GM23338 (cell line): ENCODE measurements around the gene CHD9NB. TPM values are rescaled to one million over a fixed set of nuclear protein-coding genes. Genes with fewer than 3 reads are reported as not detected.

ENCODE experiments used
- ATAC-seq: fragments of 200-7000 bp; cut with Tn5 transposase; 3 replicates; pipeline ENCODE4 v1.9.1; 2020
- DNase-seq: peaks from one replicate; pipeline ENCODE4 v3.0.0-alpha.2; 2015; ENCODE audit warnings: low spot score
- H2AFZ ChIP-seq: fragments of 200-600 bp; sonication (generic); 2 replicates; pipeline ENCODE4 v1.8.0; 2016; ENCODE audit warnings: antibody characterized with exemption, mild to moderate bottlenecking, moderate library complexity
- H3F3A ChIP-seq: fragments of 200-600 bp; sonication (generic); replicated peaks from 2 replicates; pipeline ENCODE4 v1.8.0; 2017; ENCODE audit warnings: antibody characterized with exemption, mixed run types, low read depth
- H3K27ac ChIP-seq: fragments of 200-600 bp; sonication (generic); 2 replicates; pipeline ENCODE4 v1.6.1; 2016; ENCODE audit warnings: low read depth
- H3K27me3 ChIP-seq: fragments of 200-600 bp; sonication (generic); 2 replicates; pipeline ENCODE4 v1.8.0; 2016; ENCODE audit warnings: mild to moderate bottlenecking, mixed run types, moderate library complexity; ENCODE audit not compliant: insufficient read depth
- H3K36me3 ChIP-seq: fragments of 200-600 bp; sonication (generic); 2 replicates; pipeline ENCODE4 v1.8.0; 2016; ENCODE audit warnings: mild to moderate bottlenecking; ENCODE audit not compliant: insufficient read depth
- H3K4me1 ChIP-seq: fragments of 200-600 bp; sonication (generic); 2 replicates; pipeline ENCODE4 v1.8.0; 2016; ENCODE audit warnings: mild to moderate bottlenecking, moderate library complexity; ENCODE audit not compliant: insufficient read depth
- H3K4me2 ChIP-seq: fragments of 200-600 bp; sonication (generic); 2 replicates; pipeline ENCODE4 v1.7.1; 2017; ENCODE audit warnings: mixed run types
- H3K4me3 ChIP-seq: fragments of 200-600 bp; sonication (generic); 2 replicates; pipeline ENCODE4 v1.6.1; 2016; ENCODE audit warnings: mixed run types
- H3K79me2 ChIP-seq: fragments of 200-600 bp; sonication (generic); replicated peaks from 2 replicates; pipeline ENCODE4 v1.8.0; 2017; ENCODE audit warnings: mild to moderate bottlenecking; ENCODE audit not compliant: insufficient read depth
- H3K9me2 ChIP-seq: fragments of 200-600 bp; sonication (generic); 2 replicates; pipeline ENCODE4 v1.8.0; 2017; ENCODE audit not compliant: insufficient read depth
- H4K20me1 ChIP-seq: fragments of 200-600 bp; sonication (generic); replicated peaks from 2 replicates; pipeline ENCODE4 v1.8.0; 2017; ENCODE audit warnings: mild to moderate bottlenecking; ENCODE audit not compliant: insufficient read depth
- H3K27ac Mint-ChIP-seq: 2 replicates; pipeline ENCODE4 v1.8.0; 2020; ENCODE audit warnings: inconsistent platforms, mild to moderate bottlenecking, moderate library complexity, mixed read lengths
- H3K27me3 Mint-ChIP-seq: 3 replicates; pipeline ENCODE4 v1.8.0; 2022; ENCODE audit warnings: low read depth, mild to moderate bottlenecking, moderate library complexity, mixed read lengths, inconsistent platforms; ENCODE audit not compliant: insufficient read depth, poor library complexity
- H3K36me3 Mint-ChIP-seq: 3 replicates; pipeline ENCODE4 v1.8.0; 2021; ENCODE audit warnings: low read depth, mild to moderate bottlenecking, inconsistent platforms, moderate library complexity, mixed read lengths
- H3K4me1 Mint-ChIP-seq: 3 replicates; pipeline ENCODE4 v1.8.0; 2020; ENCODE audit warnings: mild to moderate bottlenecking, inconsistent platforms, mixed read lengths
- H3K4me3 Mint-ChIP-seq: 3 replicates; pipeline ENCODE4 v1.8.0; 2021; ENCODE audit warnings: moderate library complexity, mild to moderate bottlenecking, inconsistent platforms, mixed read lengths
- H3K9me3 Mint-ChIP-seq: 3 replicates; pipeline ENCODE4 v1.8.0; 2020; ENCODE audit warnings: moderate library complexity, mild to moderate bottlenecking, inconsistent platforms, mixed read lengths
- CREB1 ChIP-seq: fragments of 250-450 bp; sonication (Bioruptor Pico); IDR thresholded peaks from 2 replicates; pipeline ENCODE4 v1.5.0; 2020; ENCODE audit warnings: low read depth, mild to moderate bottlenecking, moderate library complexity
- ETS1 ChIP-seq: IDR thresholded peaks from 2 replicates; pipeline ENCODE4 v1.6.1; 2016; ENCODE audit warnings: antibody characterized with exemption
- EZH2 ChIP-seq: fragments of 200-600 bp; sonication (generic); IDR thresholded peaks from one replicate; pipeline ENCODE4 v1.8.0; 2017; ENCODE audit warnings: antibody characterized with exemption, mild to moderate bottlenecking, low read depth; ENCODE audit not compliant: unreplicated experiment
- JUNB ChIP-seq: IDR thresholded peaks from one replicate; pipeline ENCODE4 v1.6.1; 2016; ENCODE audit warnings: antibody characterized with exemption; ENCODE audit not compliant: unreplicated experiment
- NANOG ChIP-seq: IDR thresholded peaks from 2 replicates; pipeline ENCODE4 v1.6.1; 2016; ENCODE audit warnings: antibody characterized with exemption, borderline replicate concordance
- POLR2AphosphoS5 ChIP-seq: IDR thresholded peaks from 2 replicates; pipeline ENCODE4 v1.6.1; 2016; ENCODE audit warnings: antibody characterized with exemption, low read depth
- REST ChIP-seq: IDR thresholded peaks from one replicate; pipeline ENCODE4 v1.6.1; 2018; ENCODE audit warnings: antibody characterized with exemption; ENCODE audit not compliant: unreplicated experiment
- STAT1 ChIP-seq: IDR thresholded peaks from one replicate; pipeline ENCODE4 v1.6.1; 2016; ENCODE audit warnings: antibody characterized with exemption; ENCODE audit not compliant: unreplicated experiment
- ZNF114 ChIP-seq: fragments of 250-450 bp; sonication (Bioruptor Pico); IDR thresholded peaks from 2 replicates; pipeline ENCODE4 v1.5.0; 2020; ENCODE audit warnings: mild to moderate bottlenecking, moderate library complexity
- ZNF462 ChIP-seq: fragments of 250-450 bp; sonication (Bioruptor Pico); IDR thresholded peaks from 2 replicates; pipeline ENCODE4 v1.5.0; 2020; ENCODE audit warnings: mild to moderate bottlenecking, moderate library complexity
- polyA plus RNA-seq: library from polyadenylated mRNA; unstranded; fragments of >200 nt; fragmentation: Nextera tagmentation; extraction: Ambion mirVana; gene quantifications from 2 replicates; pipeline ENCODE4 v1.2.1, GENCODE V29; 2016
- total RNA-seq: library from RNA; depleted of rRNA; stranded (reverse); fragments of >200 nt; shearing (Covaris generic); gene quantifications from 2 replicates; pipeline ENCODE4 v1.2.3, GENCODE V29; 2014

The CHD9NB gene
- total and polyA plus RNA-seq, 2 experiments from 2014 or later = 1.7 to 4.2 TPM

- no peak for TF ChIP-seq REST
- TF ChIP-seq STAT1 = no peak
Observed at GRCh38 chr16:53081032-53081424, 28.3 kb upstream of the CHD9NB start (continued).

- H3K79me2 ChIP-seq = peaks cover 38% of the 10 kb centered on the region
- peaks cover 22% of the 10 kb centered on the region for H3K36me3 Mint-ChIP-seq
- no peak for DNase-seq
- H4K20me1 ChIP-seq = no peaks in the 10 kb centered on the region
- no peaks in the 10 kb centered on the region for H3K27me3 ChIP-seq
- H3K27ac Mint-ChIP-seq = peak overlapping the region; percentile 20
- peak overlapping the region; percentile 47; the same call in 1 of the 2 replicates for H3K27ac ChIP-seq
- H3K36me3 ChIP-seq = peaks cover 5% of the 10 kb centered on the region; the same call in 1 of the 2 replicates
- H3K9me3 Mint-ChIP-seq = peaks cover 12% of the 10 kb centered on the region
- peak overlapping the region; percentile 41 for H3K4me2 ChIP-seq
- H3K27me3 Mint-ChIP-seq = peaks cover 8% of the 10 kb centered on the region
- H3K4me3 ChIP-seq = no peak overlapping the region
- peak; percentile 62 for ATAC-seq
- peaks cover 45% of the 10 kb centered on the region for H3K4me1 ChIP-seq
- H3K9me2 ChIP-seq = 0 out of 2 replicates have a peak, but pooled peaks cover 10% of the 10 kb centered on the region
- no peak overlapping the region for H2AFZ ChIP-seq
- H3F3A ChIP-seq = no peaks in the 10 kb centered on the region
- H3K4me1 Mint-ChIP-seq = peaks cover 52% of the 10 kb centered on the region
- peak overlapping the region; percentile 33; the same call in 1 of the 3 replicates for H3K4me3 Mint-ChIP-seq
- TF ChIP-seq STAT1 (no peak), ZNF114 (CRISPR knock-in tag) (no peak), NANOG (no peak), JUNB (no peak), CREB1 (no peak), ETS1 (no peak), POLR2AphosphoS5 (no peak), ZNF462 (CRISPR knock-in tag) (no peak), EZH2 (no peak)
Observed at GRCh38 chr16:53080345-53081031, 27.8 kb upstream of the CHD9NB start.
